LNCAP (cell line): ENCODE data around the gene ATP2A1.

Source experiments
- TF ChIP-seq, protein P1 (sequence below): fragments of 450-650 bp; IDR thresholded peaks from 2 replicates; pipeline ENCODE4 v1.5.1; 2017; ENCODE audit warnings: mild to moderate bottlenecking

The ATP2A1 gene

DNA sequence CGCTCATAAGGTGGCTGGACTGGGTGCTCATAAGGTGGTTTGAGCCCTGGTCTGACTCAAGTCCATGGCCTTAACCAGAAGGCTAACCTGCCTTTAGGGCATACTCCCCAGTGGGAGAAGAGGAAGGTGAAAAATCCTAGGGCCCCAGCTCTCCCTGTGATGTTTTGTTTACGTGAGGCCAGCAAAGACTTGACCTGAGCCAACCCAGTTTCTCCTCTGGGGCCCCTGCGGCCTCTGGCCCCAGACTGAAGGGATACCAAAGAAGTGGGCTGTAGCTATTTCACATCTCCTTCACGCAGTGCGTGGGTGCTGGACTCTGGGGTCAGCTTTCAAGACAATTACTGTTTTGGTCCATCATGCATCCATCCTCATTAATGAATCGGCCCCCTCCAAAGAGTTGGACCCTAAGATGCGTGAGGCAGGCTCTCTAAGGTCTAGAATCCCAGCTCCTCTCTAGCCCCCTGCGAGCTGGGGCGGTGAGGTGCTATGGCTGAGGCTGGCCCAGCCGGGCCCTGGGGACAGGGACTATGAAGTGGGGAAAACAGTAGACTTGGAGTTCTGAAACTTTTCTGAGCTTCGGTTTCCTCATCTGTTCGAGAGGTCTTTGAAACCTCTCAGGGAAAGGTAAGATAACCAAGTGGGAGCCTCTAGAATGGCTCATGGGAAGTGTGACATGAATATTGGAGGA lies 13.1 kb upstream of the ATP2A1 start:
- TF ChIP-seq, protein P1, sequence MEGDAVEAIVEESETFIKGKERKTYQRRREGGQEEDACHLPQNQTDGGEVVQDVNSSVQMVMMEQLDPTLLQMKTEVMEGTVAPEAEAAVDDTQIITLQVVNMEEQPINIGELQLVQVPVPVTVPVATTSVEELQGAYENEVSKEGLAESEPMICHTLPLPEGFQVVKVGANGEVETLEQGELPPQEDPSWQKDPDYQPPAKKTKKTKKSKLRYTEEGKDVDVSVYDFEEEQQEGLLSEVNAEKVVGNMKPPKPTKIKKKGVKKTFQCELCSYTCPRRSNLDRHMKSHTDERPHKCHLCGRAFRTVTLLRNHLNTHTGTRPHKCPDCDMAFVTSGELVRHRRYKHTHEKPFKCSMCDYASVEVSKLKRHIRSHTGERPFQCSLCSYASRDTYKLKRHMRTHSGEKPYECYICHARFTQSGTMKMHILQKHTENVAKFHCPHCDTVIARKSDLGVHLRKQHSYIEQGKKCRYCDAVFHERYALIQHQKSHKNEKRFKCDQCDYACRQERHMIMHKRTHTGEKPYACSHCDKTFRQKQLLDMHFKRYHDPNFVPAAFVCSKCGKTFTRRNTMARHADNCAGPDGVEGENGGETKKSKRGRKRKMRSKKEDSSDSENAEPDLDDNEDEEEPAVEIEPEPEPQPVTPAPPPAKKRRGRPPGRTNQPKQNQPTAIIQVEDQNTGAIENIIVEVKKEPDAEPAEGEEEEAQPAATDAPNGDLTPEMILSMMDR = no peak

DNA sequence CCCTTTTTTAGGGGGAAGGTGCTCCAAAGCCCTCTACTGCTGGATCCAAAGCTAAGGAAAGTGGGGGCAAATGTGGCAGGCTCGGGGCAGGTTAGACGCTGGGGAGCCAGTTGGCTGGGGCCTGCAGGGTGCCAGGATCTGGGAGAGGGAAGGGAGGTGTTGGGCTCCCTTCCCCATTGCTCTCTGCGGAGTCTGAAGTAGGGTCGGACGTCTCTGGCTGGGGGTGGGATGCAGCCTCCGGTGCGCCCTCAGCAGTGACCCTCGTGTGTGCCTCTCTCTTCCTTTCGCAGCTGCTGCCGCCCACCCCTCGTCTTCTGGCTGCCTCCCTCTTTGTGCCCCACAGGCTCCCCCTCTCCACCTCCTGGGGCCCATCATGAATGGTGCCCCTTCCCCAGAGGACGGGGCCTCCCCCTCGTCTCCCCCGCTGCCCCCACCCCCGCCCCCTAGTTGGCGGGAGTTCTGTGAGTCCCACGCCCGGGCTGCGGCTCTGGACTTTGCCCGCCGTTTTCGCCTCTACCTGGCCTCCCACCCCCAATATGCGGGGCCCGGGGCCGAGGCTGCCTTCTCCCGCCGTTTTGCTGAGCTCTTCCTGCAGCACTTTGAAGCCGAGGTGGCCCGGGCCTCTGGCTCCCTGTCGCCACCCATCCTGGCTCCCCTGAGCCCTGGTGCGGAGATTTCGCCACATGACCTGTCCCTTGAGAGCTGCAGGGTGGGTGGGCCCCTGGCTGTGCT lies 12.4 kb upstream of the ATP2A1 start:
- TF ChIP-seq, protein P1 = no peak

DNA sequence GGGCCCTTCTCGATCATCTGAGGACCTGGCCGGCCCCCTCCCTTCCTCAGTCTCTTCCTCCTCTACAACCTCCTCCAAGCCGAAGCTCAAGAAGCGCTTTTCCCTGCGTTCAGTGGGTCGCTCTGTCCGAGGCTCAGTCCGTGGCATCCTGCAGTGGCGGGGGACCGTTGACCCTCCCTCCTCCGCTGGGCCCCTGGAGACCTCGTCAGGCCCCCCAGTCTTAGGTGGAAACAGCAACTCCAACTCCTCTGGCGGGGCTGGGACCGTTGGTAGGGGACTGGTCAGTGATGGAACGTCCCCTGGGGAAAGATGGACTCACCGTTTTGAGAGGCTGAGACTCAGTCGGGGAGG lies 11.9 kb upstream of the ATP2A1 start:
- TF ChIP-seq, protein P1 = no peak

DNA sequence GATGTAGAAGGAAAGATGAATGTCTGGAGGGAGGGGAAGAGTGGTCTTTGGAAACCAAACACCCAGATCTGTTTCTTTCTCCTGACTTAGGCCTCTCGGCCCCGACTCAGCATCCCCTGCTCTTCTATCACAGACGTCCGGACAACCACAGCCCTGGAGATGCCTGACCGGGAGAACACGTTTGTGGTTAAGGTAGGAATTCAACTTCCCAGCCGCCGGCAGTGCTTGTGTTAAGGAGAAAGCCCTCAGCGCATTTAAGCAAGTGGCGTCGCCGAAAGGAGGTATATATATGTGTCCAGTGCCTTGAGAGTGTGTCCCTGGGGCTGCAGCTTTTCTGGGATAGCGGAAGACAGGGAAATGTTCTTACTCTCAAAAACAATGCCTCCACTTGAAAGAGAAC lies 11.0 kb upstream of the ATP2A1 start:
- TF ChIP-seq, protein P1 = no peak

DNA sequence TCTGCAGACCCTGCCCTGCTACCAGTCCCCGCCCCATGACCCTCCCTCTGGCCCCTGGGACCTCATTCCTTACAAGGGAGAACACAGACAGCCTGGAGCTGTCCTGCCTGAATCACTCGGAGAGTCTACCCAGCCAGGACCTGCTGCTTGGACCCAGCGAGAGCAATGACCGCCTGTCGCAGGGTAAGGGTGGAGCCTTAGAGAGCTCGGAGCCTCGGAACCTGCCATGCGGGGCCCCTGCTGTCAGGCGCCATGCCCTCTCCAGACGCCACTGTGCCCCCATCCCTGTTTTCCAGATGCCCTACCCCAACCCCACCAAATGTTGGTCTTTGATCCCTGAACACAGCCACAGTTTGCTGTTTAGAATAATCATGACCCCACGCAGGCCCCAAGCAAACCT lies 9.1 kb upstream of the ATP2A1 start:
- TF ChIP-seq, protein P1 = no peak

DNA sequence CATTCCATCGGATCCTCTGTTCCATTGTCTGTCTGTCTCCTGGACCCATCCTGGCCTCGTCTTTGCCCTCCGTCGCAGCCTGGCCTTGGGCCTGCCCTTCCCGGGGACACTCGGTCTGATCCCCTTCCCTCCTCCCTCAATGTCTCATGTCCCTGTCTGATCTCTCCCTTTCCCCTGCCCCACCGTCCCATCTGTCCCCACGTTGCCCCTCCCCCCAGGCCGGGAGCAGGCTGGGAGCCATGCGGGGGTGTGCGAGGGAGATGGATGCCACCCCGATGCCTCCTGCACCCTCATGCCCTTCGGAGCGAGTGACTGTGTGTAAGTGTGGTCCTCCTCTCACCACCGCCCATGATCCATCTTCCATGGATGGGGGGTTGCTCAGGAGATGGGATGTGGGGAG lies 5.3 kb upstream of the ATP2A1 start:
- TF ChIP-seq, protein P1 = no peak

DNA sequence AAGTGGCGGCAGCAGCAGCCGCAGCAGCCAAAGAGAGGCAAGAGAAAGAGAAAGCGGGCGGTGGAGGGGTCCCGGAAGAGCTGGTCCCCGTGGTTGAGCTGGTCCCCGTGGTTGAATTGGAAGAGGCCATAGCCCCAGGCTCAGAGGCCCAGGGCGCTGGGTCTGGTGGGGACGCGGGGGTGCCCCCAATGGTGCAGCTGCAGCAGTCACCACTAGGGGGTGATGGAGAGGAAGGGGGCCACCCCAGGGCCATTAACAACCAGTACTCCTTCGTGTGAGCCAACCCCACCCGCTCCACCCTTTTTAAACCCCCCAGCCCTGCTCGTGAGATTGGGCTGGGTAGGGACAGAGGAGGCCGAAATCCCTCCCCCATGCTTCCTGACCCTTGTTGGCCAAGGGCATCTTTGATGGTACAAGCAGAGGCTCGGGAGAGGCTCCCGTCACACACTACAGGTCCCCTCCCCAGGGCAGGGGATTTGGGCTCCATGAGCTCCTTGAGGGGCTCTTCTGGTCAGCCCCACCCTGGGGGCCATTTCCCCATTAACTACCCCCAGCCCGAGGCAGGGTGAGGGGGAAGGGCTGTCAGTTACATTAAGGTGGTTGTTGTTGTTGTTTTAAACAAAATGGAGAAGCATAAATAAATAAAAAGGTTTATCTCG lies 4.6 kb upstream of the ATP2A1 start:
- TF ChIP-seq, protein P1 = peak; percentile 71
